GM23338 (cell line): ENCODE results near the gene CCDC43. TPM values are rescaled to one million over a fixed set of nuclear protein-coding genes. Genes with fewer than 3 reads are reported as not detected.

ENCODE experiments used
- ATAC-seq: fragments of 200-7000 bp; cut with Tn5 transposase; 3 replicates; pipeline ENCODE4 v1.9.1; 2020
- DNase-seq: peaks from one replicate; pipeline ENCODE4 v3.0.0-alpha.2; 2015; ENCODE audit warnings: low spot score
- H2AFZ ChIP-seq: fragments of 200-600 bp; sonication (generic); 2 replicates; pipeline ENCODE4 v1.8.0; 2016; ENCODE audit warnings: antibody characterized with exemption, mild to moderate bottlenecking, moderate library complexity
- H3F3A ChIP-seq: fragments of 200-600 bp; sonication (generic); replicated peaks from 2 replicates; pipeline ENCODE4 v1.8.0; 2017; ENCODE audit warnings: antibody characterized with exemption, mixed run types, low read depth
- H3K27ac ChIP-seq: fragments of 200-600 bp; sonication (generic); 2 replicates; pipeline ENCODE4 v1.6.1; 2016; ENCODE audit warnings: low read depth
- H3K27me3 ChIP-seq: fragments of 200-600 bp; sonication (generic); 2 replicates; pipeline ENCODE4 v1.8.0; 2016; ENCODE audit warnings: mild to moderate bottlenecking, mixed run types, moderate library complexity; ENCODE audit not compliant: insufficient read depth
- H3K36me3 ChIP-seq: fragments of 200-600 bp; sonication (generic); 2 replicates; pipeline ENCODE4 v1.8.0; 2016; ENCODE audit warnings: mild to moderate bottlenecking; ENCODE audit not compliant: insufficient read depth
- H3K4me1 ChIP-seq: fragments of 200-600 bp; sonication (generic); 2 replicates; pipeline ENCODE4 v1.8.0; 2016; ENCODE audit warnings: mild to moderate bottlenecking, moderate library complexity; ENCODE audit not compliant: insufficient read depth
- H3K4me2 ChIP-seq: fragments of 200-600 bp; sonication (generic); 2 replicates; pipeline ENCODE4 v1.7.1; 2017; ENCODE audit warnings: mixed run types
- H3K4me3 ChIP-seq: fragments of 200-600 bp; sonication (generic); 2 replicates; pipeline ENCODE4 v1.6.1; 2016; ENCODE audit warnings: mixed run types
- H3K79me2 ChIP-seq: fragments of 200-600 bp; sonication (generic); replicated peaks from 2 replicates; pipeline ENCODE4 v1.8.0; 2017; ENCODE audit warnings: mild to moderate bottlenecking; ENCODE audit not compliant: insufficient read depth
- H3K9me2 ChIP-seq: fragments of 200-600 bp; sonication (generic); 2 replicates; pipeline ENCODE4 v1.8.0; 2017; ENCODE audit not compliant: insufficient read depth
- H4K20me1 ChIP-seq: fragments of 200-600 bp; sonication (generic); replicated peaks from 2 replicates; pipeline ENCODE4 v1.8.0; 2017; ENCODE audit warnings: mild to moderate bottlenecking; ENCODE audit not compliant: insufficient read depth
- H3K27ac Mint-ChIP-seq: 2 replicates; pipeline ENCODE4 v1.8.0; 2020; ENCODE audit warnings: inconsistent platforms, mild to moderate bottlenecking, moderate library complexity, mixed read lengths
- H3K27me3 Mint-ChIP-seq: 3 replicates; pipeline ENCODE4 v1.8.0; 2022; ENCODE audit warnings: low read depth, mild to moderate bottlenecking, moderate library complexity, mixed read lengths, inconsistent platforms; ENCODE audit not compliant: insufficient read depth, poor library complexity
- H3K36me3 Mint-ChIP-seq: 3 replicates; pipeline ENCODE4 v1.8.0; 2021; ENCODE audit warnings: low read depth, mild to moderate bottlenecking, inconsistent platforms, moderate library complexity, mixed read lengths
- H3K4me1 Mint-ChIP-seq: 3 replicates; pipeline ENCODE4 v1.8.0; 2020; ENCODE audit warnings: mild to moderate bottlenecking, inconsistent platforms, mixed read lengths
- H3K4me3 Mint-ChIP-seq: 3 replicates; pipeline ENCODE4 v1.8.0; 2021; ENCODE audit warnings: moderate library complexity, mild to moderate bottlenecking, inconsistent platforms, mixed read lengths
- H3K9me3 Mint-ChIP-seq: 3 replicates; pipeline ENCODE4 v1.8.0; 2020; ENCODE audit warnings: moderate library complexity, mild to moderate bottlenecking, inconsistent platforms, mixed read lengths
- CREB1 ChIP-seq: fragments of 250-450 bp; sonication (Bioruptor Pico); IDR thresholded peaks from 2 replicates; pipeline ENCODE4 v1.5.0; 2020; ENCODE audit warnings: low read depth, mild to moderate bottlenecking, moderate library complexity
- CTCF ChIP-seq, 2 experiments: fragments of 200-600 bp in 1 of 2; sonication (generic) in 1 of 2; conservative IDR thresholded peaks; 2 replicates each; pipeline versions ENCODE4 v1.5.1 to v1.6.1; 2016 to 2017; ENCODE audit warnings: antibody characterized with exemption in 2 of 2, low read depth in 2 of 2, mild to moderate bottlenecking in 2 of 2, moderate library complexity in 1 of 2
- ETS1 ChIP-seq: IDR thresholded peaks from 2 replicates; pipeline ENCODE4 v1.6.1; 2016; ENCODE audit warnings: antibody characterized with exemption
- EZH2 ChIP-seq: fragments of 200-600 bp; sonication (generic); IDR thresholded peaks from one replicate; pipeline ENCODE4 v1.8.0; 2017; ENCODE audit warnings: antibody characterized with exemption, mild to moderate bottlenecking, low read depth; ENCODE audit not compliant: unreplicated experiment
- JUNB ChIP-seq: IDR thresholded peaks from one replicate; pipeline ENCODE4 v1.6.1; 2016; ENCODE audit warnings: antibody characterized with exemption; ENCODE audit not compliant: unreplicated experiment
- NANOG ChIP-seq: IDR thresholded peaks from 2 replicates; pipeline ENCODE4 v1.6.1; 2016; ENCODE audit warnings: antibody characterized with exemption, borderline replicate concordance
- POLR2AphosphoS5 ChIP-seq: IDR thresholded peaks from 2 replicates; pipeline ENCODE4 v1.6.1; 2016; ENCODE audit warnings: antibody characterized with exemption, low read depth
- STAT1 ChIP-seq: IDR thresholded peaks from one replicate; pipeline ENCODE4 v1.6.1; 2016; ENCODE audit warnings: antibody characterized with exemption; ENCODE audit not compliant: unreplicated experiment
- ZNF114 ChIP-seq: fragments of 250-450 bp; sonication (Bioruptor Pico); IDR thresholded peaks from 2 replicates; pipeline ENCODE4 v1.5.0; 2020; ENCODE audit warnings: mild to moderate bottlenecking, moderate library complexity
- ZNF331 ChIP-seq: fragments of 250-450 bp; sonication (Bioruptor Pico); IDR thresholded peaks from 2 replicates; pipeline ENCODE4 v1.5.0; 2020; ENCODE audit warnings: low read depth, mild to moderate bottlenecking, moderate library complexity
- ZNF462 ChIP-seq: fragments of 250-450 bp; sonication (Bioruptor Pico); IDR thresholded peaks from 2 replicates; pipeline ENCODE4 v1.5.0; 2020; ENCODE audit warnings: mild to moderate bottlenecking, moderate library complexity
- polyA plus RNA-seq: library from polyadenylated mRNA; unstranded; fragments of >200 nt; fragmentation: Nextera tagmentation; extraction: Ambion mirVana; gene quantifications from 2 replicates; pipeline ENCODE4 v1.2.1, GENCODE V29; 2016
- total RNA-seq: library from RNA; depleted of rRNA; stranded (reverse); fragments of >200 nt; shearing (Covaris generic); gene quantifications from 2 replicates; pipeline ENCODE4 v1.2.3, GENCODE V29; 2014

The CCDC43 gene
- total and polyA plus RNA-seq, 2 experiments from 2014 or later, result 29.8 to 55.3 TPM

- H3K4me1 Mint-ChIP-seq, result no peaks in the 10 kb centered on the region
- no peak for ATAC-seq
Measured at GRCh38 chr17:44648963-44649362, 40.6 kb downstream of the CCDC43 start.

More at GRCh38 chr17:44648963-44649362, 40.6 kb downstream of the CCDC43 start:
- Histone ChIP-seq H3K79me2 (no peaks in the 10 kb centered on the region), H3K9me2 (no peaks in the 10 kb centered on the region), H2AFZ (no peak overlapping the region), H3F3A (no peaks in the 10 kb centered on the region), H3K36me3 (no peaks in the 10 kb centered on the region), H3K27me3 (peaks cover 13% of the 10 kb centered on the region), H3K27ac (no peak overlapping the region), H3K4me1 (no peaks in the 10 kb centered on the region), H3K4me3 (no peak overlapping the region), H4K20me1 (no peaks in the 10 kb centered on the region), H3K4me2 (no peak overlapping the region)
- H3K27me3 Mint-ChIP-seq, result peaks cover 9% of the 10 kb centered on the region
- no peak for DNase-seq
- H3K27ac Mint-ChIP-seq, result no peak overlapping the region
- H3K36me3 Mint-ChIP-seq, result no peaks in the 10 kb centered on the region
- H3K4me3 Mint-ChIP-seq, result no peak overlapping the region
- no peaks in the 10 kb centered on the region; the same call in 2 of the 3 replicates for H3K9me3 Mint-ChIP-seq
- no peak for TF ChIP-seq STAT1
- no peak for TF ChIP-seq ZNF114 (CRISPR knock-in tag)
- no peak for TF ChIP-seq NANOG
- TF ChIP-seq ZNF462 (CRISPR knock-in tag), result no peak
- no peak for TF ChIP-seq CREB1 (CRISPR knock-in tag)
- TF ChIP-seq CTCF (conservative IDR thresholded peaks at IDR 0.05; ENCODE audit: low read depth in 2 of 2), result no peak
- TF ChIP-seq ZNF331 (CRISPR knock-in tag), result no peak
- no peak for TF ChIP-seq EZH2
- no peak for TF ChIP-seq JUNB
- no peak for TF ChIP-seq POLR2AphosphoS5
- no peak for TF ChIP-seq ETS1
